G401.6 (cell line): Measurements from ENCODE around the gene CPSF7.
"Not testable (repeated sequence)": the region's sequence is repeated elsewhere in the genome, so short reads cannot be mapped to it uniquely, and the experiment has no call there.

ENCODE experiments used
- FAIRE-seq: peaks from 2 replicates; lab custom pipeline; 2012; peaks lifted over from hg19 to GRCh38; lab: Jason Lieb, UNC

The CPSF7 gene

DNA sequence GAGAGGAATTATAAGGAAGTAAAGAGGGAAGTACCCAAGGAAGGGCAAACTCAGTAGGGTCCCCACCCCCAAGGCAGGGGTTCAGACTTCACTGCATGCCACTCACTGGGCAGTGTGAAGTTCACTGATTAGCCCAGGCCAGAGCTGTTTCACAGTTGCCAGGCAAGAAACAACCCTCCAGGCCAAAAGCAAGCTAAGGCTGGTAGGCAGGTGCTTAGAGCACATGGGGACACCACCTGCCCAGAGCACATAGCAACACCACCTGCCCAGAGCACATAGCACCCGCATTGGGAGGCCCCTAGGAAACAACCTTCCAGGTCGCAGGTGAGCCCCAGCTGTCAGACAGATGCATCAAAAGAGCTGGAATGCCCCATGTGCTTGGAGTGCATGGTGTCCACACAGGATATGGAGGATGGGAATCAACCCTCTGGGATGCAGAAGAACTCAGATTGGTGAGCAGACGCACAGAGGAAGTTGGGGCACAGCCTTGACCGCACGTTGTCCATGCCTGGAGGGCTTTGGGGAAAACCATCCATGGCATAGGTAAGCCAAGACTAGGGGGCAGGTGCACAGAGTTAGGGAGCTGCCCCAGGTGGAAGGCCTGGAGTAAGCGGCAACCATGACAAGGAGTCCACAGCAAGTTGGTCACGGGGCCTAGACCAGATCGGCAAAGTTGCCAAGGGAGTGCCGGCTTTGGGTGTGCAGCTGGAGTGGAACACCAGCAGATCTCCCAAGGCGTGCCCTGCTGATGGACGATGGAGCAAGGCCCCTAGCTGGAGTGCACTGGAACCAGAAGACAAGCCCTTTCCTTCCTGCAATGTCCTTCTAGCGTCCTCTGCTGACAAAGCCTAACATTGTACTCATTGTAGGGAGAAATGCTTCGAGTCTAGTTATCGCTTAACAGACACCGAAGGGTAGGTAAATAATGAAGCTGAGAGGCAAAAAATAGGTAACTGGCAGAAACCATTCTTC, 45.2 kb downstream of the CPSF7 start:
- FAIRE-seq: no peak

DNA sequence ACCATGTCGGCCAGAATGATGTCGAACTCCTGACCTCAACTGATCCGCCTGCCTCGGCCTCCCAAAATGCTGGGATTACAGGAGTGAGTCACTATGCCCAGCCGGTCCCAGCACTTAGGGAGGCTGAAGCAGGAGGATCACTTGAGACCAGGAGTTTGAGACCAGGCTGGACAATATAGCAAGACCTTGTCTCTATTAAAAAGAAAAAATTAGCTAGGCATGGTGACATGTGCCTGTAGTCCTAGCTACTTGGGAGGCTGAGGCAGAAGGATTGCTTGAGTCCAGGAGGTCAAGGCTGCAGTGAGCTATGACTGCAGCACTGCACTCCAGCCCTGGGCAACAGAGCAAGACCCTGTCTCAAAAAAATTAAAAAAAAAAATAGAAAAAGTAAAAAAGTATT, 45.9 kb downstream of the CPSF7 start:
- FAIRE-seq: not testable (repeated sequence)

GRCh38 chr11:61380884-61381283, 48.9 kb downstream of the CPSF7 start:
- FAIRE-seq: no peak

- no peak for FAIRE-seq
These were observed 51.0 kb downstream of the CPSF7 start for GRCh38 chr11:61378713-61379313.

- FAIRE-seq: no peak
These were observed 52.2 kb downstream of the CPSF7 start for GRCh38 chr11:61377461-61378160.

GRCh38 chr11:61375761-61376108, 54.0 kb downstream of the CPSF7 start:
- FAIRE-seq: no peak

DNA sequence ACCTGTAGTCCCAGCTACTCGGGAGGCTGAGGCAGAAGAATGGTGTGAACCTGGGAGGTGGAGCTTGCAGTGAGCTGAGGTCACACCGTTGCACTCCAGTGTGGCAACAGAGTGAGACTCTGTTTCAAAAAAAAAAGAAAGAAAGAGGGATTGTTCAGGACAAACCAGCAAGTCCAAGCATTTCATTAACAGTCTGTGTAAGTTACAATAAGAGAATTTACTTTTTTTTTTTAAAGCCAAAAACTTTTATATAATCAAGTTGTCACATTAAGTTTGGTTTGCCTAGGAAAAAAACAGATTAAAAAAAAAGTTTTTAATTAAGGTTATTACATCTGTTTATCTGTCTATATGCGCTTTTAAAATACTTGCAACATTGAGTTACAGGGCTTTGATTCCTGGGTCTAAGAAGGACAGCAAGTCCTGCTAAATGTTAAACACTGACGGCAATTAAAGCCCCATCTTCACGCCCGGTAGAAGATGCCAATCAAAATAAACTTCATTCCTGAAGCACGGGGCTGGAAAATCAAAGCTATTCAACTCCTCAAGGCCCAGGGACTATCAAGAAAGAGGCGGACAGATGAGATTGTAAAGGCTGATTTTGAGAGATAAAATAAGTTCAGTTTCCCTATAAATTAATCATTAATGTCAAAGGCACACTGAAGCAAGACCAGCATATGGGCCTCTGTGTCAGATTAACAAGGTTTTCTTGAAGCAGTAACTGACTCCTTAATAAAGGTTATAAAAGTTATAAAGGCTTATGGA, 56.9 kb downstream of the CPSF7 start:
- peak; percentile 19 for FAIRE-seq

- FAIRE-seq: no peak
These were observed 59.3 kb downstream of the CPSF7 start for GRCh38 chr11:61370349-61371005.

GRCh38 chr11:61369372-61370348, 60.1 kb downstream of the CPSF7 start:
- FAIRE-seq: no peak

GRCh38 chr11:61368646-61369045, 61.1 kb downstream of the CPSF7 start:
- no peak for FAIRE-seq

DNA sequence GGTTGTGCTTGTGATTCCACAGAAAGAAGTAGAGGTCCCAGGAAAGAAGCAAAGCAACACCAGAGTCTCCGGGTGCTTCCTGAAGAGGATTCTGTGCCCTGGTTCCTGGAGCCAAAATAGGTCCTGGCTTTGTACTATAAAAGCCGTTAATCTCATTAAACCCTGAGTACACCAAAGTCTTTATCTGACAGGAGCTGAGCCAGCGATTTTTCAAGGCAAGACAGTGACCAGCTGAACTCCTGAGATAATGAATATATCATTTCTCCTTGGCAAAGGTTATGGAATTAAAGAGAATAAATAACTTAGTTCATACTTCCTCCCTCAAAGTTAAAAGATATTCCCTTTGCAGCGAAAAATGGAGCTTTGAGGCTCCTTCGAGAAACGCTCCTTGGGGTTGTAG, 62.4 kb downstream of the CPSF7 start:
- no peak for FAIRE-seq

DNA sequence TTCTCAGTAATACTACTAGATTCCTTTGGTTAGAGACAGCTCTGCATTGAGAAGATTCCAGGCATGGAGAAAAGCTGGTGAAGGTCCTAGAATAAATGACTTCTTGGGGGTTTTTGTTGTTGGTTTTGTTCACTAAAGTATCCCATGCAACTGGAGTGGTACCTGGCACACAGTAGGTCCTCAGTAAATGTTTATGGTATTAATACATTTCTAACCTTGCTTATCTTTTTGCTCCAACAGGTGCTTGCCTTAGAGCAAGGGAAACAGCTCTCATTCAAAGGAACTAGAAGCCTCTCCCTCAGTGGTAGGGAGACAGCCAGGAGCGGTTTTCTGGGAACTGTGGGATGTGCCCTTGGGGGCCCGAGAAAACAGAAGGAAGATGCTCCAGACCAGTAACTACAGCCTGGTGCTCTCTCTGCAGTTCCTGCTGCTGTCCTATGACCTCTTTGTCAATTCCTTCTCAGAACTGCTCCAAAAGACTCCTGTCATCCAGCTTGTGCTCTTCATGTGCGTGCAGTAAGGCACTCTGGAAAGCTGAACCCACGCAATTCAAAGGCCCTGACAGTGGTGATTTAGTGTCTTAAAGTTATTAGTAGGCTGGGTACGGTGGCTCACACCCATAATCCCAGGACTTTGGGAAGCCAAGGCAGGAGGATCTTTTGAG, 65.6 kb downstream of the CPSF7 start:
- no peak for FAIRE-seq

DNA sequence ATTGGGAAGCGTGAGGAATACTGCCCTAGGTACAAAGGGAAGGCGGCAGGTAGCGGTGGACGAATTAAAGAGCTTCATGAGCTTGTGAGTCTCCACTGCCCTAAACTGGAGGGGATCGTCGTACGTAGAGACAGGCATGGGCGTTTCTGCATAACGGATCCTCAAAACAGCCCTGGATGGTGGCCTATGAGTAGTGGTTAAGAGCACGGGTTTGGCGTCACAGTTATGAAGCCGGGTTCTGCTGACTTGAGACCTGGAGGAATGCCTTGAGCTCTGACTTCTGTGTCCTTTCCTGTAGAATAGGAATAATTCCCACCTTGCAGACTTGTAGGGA, 67.3 kb downstream of the CPSF7 start:
- FAIRE-seq: no peak

DNA sequence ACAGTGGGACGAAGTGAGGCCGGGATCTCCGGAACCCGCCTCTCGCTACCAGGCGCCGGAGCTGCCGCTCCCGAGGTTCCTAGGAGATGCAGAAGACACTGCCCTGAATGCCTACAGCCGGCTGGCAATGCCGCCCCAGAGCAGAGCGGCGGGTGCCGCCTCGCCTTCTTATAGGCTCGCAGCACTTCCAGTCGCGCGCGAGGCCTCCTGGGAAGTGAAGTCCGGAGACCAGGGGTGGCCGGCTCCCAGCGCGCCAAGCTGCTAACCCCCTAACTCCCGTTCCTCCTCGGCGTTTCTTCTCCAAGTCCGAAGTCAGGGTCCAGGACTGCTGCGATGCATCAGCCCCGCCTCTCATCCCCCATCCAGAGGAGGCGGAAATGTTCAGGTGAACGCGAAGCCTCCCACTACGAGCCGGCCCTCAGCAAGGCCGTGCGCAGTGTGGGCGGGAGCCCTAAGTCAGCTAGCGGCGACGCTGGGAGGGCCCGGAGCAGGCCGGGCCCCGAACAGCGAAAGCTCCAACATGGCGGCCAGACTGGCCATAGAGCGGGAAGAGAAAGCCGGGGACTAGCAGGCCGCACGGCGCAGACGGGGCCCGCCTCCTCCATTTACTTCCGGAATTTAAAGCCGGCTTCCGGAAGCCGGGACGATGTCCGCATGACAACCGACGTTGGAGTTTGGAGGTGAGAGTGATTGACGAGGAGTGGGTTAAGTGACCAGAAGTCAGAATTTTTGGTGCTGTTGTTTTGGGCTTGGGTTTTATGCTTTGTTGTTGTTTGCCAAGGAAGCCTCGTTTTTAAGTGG, 67.8 kb downstream of the CPSF7 start, which contains the start of the genes CYB561A3 and TMEM138:
TSS of gene CYB561A3 (minus strand) at position 142 of the 801 bp plus-strand sequence. CDS start 5,169 bp downstream, outside the sequence.
TSS of gene TMEM138 (plus strand) at position 634 of the 801 bp plus-strand sequence. CDS start 2,017 bp downstream, outside the sequence.
- FAIRE-seq: peak; percentile 89

DNA sequence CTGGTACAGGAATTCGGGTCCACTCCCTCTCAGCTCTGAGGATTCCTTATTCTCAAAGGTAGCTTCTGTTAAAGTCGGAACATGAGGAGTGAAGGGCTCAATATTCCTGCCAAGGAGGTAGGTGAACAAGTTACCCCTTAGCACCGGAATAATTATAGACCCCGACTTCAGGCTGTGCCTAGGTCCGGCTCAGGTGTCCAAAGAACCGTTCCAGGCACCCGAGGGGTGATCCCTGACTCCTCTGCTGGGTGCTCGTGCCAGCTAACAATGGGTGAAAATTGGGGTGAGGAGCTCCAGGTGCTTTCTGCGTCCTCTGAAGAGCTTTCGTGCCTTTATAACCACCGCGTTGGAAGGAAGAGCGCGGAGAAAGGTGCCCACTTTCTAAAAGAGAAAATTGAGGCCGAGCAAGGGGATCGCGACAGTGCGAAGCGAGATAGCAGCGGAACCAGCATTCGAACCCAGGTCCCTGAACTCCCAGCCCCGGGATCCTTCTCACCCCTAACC, 68.5 kb downstream of the CPSF7 start:
- FAIRE-seq: no peak

GRCh38 chr11:61359516-61359915, 70.3 kb downstream of the CPSF7 start:
- no peak for FAIRE-seq

DNA sequence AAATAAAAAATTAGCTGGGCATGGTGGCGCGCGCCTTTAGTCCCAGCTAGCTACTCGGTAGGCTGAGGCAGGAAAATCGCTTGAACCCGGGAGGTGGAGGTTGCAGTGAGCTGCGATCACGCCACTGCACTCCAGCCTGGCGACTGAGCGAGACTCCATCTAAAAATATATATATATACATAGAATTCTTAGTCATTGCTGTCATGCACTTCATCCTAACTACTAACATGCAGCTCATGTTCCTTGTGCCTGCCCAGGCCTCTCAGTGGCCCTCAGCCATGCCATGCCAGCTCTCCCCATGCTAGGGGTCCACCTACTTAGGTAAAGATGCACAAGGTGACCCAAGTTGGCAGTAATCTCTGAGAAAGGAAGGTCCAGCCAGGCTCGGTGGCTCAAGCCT, 71.2 kb downstream of the CPSF7 start:
- FAIRE-seq: no peak

DNA sequence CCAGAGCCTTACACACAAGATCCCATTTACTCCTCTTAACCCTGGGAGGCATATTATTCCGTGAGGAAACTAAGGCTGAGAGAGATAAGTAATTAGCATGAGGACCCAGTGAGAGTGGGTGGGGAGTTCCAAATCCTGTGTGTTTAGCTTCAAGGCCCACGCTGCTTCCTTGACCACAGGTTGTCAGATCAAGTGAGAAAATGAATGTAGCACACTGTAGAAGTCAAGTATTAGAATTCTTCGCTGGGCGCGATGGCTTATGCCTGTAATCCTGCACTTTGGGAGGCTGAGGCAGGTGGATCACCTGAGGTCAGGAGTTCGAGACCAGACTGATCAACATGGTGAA, 71.9 kb downstream of the CPSF7 start:
- no peak for FAIRE-seq
